Choroid plexus epithelial cell (primary cell): ENCODE measurements around the gene NEK3.
A peak's percentile ranks its signal among the peaks of the same experiment; 100 is the strongest.
"Not testable (repeated sequence)": the region's sequence is repeated elsewhere in the genome, so short reads cannot be mapped to it uniquely, and the experiment has no call there.

ENCODE experiments used
- DNase-seq: peaks from one replicate; pipeline ENCODE4 v3.0.0-alpha.2; 2010; ENCODE audit warnings: low read depth
- H3K4me3 ChIP-seq: 2 replicates; pipeline ENCODE4 v1.5.1; 2011; ENCODE audit warnings: low read depth, mild to moderate bottlenecking, control low read depth, low read length, moderate library complexity
- CTCF ChIP-seq: conservative IDR thresholded peaks from 2 replicates; pipeline ENCODE4 v1.5.1; 2011; ENCODE audit warnings: low read depth, mild to moderate bottlenecking, control low read depth, inconsistent platforms, low read length, moderate library complexity

The NEK3 gene

GRCh38 chr13:52194184-52194868, 34.9 kb upstream of the NEK3 start:
- H3K4me3 ChIP-seq = peak overlapping the region; percentile 89

DNA sequence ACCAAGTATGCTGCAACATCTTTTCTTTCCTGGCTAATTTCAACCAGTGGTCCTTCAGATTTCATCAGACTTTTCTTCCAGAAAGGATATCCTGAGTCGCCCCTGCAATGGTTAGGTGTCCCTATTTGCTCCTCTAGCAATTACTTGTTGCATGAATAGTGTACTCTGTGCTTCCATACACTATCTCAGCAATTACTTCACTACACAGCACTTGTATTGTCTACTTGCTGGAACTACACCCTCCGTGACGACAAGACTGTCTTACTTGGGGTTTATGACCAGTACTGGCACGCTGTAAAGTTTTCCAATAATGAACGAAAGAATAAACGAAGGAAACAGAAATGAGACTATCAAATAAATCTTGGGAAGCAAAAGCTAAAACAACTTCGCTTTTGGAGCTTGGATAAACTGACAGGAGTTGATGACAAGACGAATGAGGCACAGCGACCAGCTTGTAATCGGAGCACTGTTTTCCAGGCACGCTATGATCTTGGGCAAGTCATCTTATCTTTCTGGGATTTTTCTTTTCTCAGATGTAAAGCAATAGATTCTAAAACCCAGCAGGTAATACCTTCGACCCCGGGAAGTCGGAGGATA, 34.3 kb upstream of the NEK3 start:
- peak overlapping the region; percentile 89 for H3K4me3 ChIP-seq
- peak; percentile 36 for DNase-seq

More at GRCh38 chr13:52194184-52194868, 34.9 kb upstream of the NEK3 start:
- TF ChIP-seq CTCF = peak; percentile 19
- DNase-seq = peak; percentile 90

DNA sequence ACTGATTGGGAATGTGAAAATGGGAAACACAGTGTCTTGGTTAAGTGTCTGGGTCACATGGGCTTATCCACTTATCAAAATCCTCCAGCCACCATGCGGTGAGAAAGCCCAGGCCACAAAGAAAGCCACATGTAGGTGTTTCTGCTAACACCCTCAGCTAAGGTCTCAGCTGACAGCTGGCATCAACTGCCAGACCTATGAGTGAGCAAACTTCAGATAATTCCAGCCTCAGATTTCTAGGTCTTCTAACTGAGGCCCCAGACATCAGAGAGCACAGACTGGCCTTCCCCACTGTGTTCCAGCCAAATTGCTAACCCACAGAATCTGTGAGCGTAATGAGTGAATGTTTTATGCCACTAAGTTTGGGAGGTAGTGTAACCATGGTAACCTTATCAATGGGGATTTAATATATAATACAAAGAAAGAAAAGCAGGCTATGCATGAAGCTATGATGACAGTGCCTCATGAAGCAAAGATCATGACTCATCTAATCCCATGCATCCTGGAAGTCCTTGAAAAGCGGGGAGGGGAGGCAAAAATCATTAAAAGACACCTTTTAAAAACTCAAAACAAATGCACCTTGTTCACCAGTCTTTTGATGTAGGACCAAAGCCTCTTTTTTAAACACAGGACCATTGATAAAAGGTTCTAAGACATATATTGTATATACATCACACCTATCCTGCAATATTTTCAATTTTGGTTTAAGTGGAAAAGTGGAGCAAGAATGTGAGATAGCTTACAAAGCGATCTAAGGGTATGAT, 28.2 kb upstream of the NEK3 start:
- not testable (repeated sequence) for H3K4me3 ChIP-seq
- DNase-seq = peak; percentile 16

DNA sequence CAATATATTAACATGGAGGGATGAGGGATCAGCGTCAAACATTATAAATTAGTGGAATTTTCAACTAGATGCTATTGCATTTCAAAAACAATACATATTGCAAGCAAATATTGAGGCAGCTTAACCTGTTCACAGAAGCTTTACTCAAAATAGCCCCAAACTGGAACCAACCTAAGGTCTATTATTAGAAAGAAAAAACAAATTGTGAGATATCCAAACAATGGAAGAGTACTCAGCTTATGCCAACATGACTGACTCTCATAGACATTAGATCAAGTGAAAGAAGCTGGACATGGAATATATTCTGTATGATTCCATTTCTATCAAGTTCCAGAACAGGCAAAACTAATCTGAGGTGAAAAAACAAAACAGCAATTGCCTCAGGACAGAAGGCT, 27.6 kb upstream of the NEK3 start:
- TF ChIP-seq CTCF = no peak
- no peak for DNase-seq
- H3K4me3 ChIP-seq = no peak overlapping the region

- H3K4me3 ChIP-seq, DNase-seq: not testable (repeated sequence)
These were observed 22.0 kb upstream of the NEK3 start for GRCh38 chr13:52181316-52181954.

DNA sequence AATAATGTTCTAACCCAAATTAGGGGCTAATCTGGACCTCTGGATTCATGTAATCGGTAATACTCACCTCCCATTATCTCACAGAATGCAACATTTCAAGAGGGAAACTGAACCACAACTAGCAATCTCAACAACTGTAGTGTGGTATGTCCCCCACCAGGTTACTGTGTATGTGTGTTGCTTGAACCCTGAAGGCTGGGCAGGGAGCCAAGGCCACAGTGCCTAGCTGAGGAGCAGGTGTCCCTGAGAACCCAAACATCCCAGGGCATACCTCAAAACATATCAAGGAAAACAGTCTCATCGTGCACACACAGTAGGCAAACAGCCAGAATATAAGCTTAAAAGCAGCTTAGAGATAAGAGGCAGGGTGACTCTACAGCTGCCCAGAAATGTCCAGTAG, 20.5 kb upstream of the NEK3 start:
- no peak overlapping the region for H3K4me3 ChIP-seq
- TF ChIP-seq CTCF = no peak
- DNase-seq = no peak

DNA sequence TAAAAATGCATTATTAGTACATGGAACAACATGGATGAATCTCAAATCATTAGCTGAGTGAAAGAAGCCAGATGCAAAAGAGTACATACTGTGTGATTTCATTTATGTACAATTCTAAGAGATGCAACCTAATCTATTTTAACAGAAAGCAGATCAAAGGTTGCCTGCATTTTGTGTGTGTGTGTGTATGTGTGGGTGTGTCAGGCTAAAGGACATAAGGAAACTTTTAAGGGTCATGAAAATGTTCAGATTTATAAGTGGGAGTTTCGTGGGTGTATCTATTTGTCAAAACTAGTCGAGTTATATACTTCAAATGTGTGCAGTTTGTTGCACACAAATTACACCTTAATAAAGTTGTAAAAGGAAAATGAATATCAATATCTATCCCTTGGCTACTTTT, 17.9 kb upstream of the NEK3 start:
- no peak for DNase-seq
- TF ChIP-seq CTCF = no peak
- H3K4me3 ChIP-seq = no peak overlapping the region

- not testable (repeated sequence) for DNase-seq, H3K4me3 ChIP-seq
These were observed 14.6 kb upstream of the NEK3 start for GRCh38 chr13:52173970-52174369.

DNA sequence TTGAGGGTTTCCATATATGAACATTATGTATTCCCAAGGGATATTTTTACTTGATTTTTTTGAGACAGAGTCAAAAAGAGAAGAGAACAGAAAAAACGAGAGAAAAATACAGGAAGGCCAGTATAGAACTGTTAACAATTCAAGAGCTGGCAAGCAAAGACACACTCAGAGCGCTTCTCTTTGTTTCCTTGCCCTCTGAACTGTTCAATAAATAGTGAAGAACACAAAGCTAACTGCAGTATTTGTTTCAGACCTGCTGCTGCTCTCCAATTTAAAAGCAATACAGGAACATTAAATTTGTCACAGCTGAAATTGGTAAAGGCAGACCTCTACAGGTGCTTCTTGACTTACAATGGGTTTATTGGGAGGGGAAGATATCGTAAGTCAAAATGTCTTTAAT, 14.0 kb upstream of the NEK3 start:
- no peak overlapping the region for H3K4me3 ChIP-seq
- TF ChIP-seq CTCF = no peak
- no peak for DNase-seq

DNA sequence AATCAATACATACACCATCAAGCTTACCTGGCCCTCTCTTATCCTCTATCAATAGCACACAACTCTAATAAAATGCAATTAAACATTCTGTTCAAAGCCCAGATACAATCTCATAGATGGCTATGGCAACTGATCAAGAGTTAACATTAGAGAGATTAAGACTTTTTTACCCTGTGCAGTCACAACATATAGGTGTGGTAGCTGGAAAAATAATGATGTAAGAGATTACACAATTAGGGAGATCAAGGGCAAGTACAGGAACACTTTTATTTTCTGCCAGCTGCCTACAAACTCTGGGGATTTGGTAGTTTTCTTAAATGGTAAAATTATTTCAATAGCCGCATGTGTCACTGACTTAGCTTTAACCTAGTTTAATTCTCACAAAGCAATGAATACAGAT, 12.3 kb upstream of the NEK3 start:
- DNase-seq, H3K4me3 ChIP-seq: not testable (repeated sequence)

DNA sequence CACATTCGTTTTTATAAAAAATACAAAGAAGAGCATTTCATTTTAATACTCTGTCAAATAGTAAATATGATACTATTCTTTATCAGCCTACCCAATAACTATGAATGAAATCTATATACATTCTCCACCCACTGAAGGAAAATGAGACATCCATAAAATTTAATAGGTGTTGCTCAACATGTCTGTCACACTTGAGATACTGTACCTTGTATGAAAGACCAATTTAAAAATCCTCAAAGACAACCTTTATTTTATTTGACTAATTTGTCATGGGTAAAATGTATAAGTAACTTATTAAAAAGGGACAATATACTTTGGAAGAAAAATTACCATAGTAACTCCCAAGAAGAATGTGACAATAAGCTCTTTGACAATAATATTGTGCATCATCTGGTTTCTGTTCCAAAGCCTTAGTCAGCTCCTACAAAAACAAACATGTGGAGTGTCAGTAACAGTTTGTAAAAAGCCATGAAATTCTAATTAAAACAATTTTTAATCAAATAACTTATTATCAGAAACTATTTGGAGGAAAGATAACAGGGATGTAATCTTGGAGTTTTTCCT, 11.5 kb upstream of the NEK3 start:
- H3K4me3 ChIP-seq, DNase-seq: not testable (repeated sequence)
